ENCODE results near the gene TK2. TPM values are rescaled to one million over a fixed set of nuclear protein-coding genes. Genes with fewer than 3 reads are reported as not detected.

The TK2 gene
- total and polyA plus RNA-seq, 9 of the 15 experiments (the other 6 are each of a cell fraction or from before 2014, with no cell fraction given), result 1.1 to 10.2 (median 5.3) TPM

DNA sequence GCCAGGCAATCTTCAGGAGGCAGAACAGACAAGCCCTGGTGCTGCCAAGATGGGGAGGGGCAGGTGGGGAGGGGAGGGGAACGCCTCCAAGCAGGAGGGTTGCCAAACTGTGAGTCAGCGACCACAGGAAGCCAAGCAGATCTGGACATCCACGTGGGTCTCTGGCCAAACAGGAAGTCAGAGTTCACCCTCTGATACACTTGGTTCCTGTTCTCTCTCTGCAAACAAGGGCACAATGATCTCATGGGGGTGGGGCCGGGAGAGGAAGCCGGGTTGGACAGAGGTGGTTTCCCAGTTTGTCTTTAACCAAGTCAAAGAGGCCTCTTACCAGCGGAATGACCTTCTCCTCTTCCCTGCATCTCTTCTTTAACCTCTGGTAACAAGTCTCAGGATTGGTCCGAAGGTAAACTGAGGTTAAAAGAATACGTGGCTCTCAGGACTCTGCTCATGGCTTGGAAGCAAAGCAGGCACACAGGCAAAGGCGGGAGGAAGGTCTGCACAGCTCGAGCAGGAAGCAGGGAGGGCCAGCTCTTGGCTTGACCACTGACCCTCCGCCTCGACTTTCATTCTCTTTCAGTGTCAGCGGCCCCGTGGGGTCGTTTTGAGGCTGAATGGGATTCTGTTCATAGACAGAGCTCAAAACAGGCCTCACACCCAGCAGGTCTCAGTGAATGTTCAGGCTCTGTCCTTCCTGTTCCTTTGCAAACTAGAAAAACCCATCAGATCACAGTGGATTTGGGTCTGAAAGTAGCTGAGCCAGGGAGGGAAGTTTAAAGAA is 32.9 kb downstream of the TK2 start (continued):
- TF ChIP-seq ZSCAN32 (CRISPR knock-in tag; IDR thresholded peaks at IDR 0.05) (no peak), PRDM10 (IDR thresholded peaks at IDR 0.05; ENCODE audit: partially characterized antibody) (no peak), RCOR1 (IDR thresholded peaks at IDR 0.05; ENCODE audit: borderline replicate concordance in 1 of 2, low read depth in 2 of 2, low read length in 2 of 2) (peak in 1 of 2 experiments; percentile 70; a peak in 2 of 4 replicates), MYC (IDR thresholded peaks at IDR 0.05; ENCODE audit: low read depth, low read length) (peak; percentile 98), MYC (CRISPR knock-in tag; IDR thresholded peaks at IDR 0.05; ENCODE audit: borderline replicate concordance, low read depth) (no peak), NEUROD1 (IDR thresholded peaks at IDR 0.05; ENCODE audit: borderline replicate concordance, low read depth, low read length, partially characterized antibody) (peak; percentile 59), RBBP5 (IDR thresholded peaks at IDR 0.05; ENCODE audit: borderline replicate concordance, insufficient read depth, low read length, poor library complexity, severe bottlenecking) (no peak), CBX3 (IDR thresholded peaks at IDR 0.05; ENCODE audit: borderline replicate concordance in 1 of 2, low read length in 2 of 2) (no peak), BRCA1 (IDR thresholded peaks at IDR 0.05) (no peak), BRCA1 (CRISPR knock-in tag; IDR thresholded peaks at IDR 0.05) (no peak), SETDB1 (IDR thresholded peaks at IDR 0.05; ENCODE audit: low read length) (no peak), E2F3 (CRISPR knock-in tag; IDR thresholded peaks at IDR 0.05) (no peak), SNIP1 (IDR thresholded peaks at IDR 0.05; ENCODE audit: low read depth) (no peak), MEIS2 (IDR thresholded peaks at IDR 0.05; ENCODE audit: partially characterized antibody) (no peak), KAT7 (CRISPR knock-in tag; IDR thresholded peaks at IDR 0.05; ENCODE audit: borderline replicate concordance) (no peak), CEBPG (CRISPR knock-in tag; IDR thresholded peaks at IDR 0.05) (no peak), CEBPG (tag; conservative IDR thresholded peaks at IDR 0.05 in 1 of 2, IDR thresholded peaks at IDR 0.05 in 1 of 2) (0 out of 4 replicates have a peak, but pooled peaks of 1 of the 2 experiments have one; percentile 8), ZNF263 (CRISPR knock-in tag; IDR thresholded peaks at IDR 0.05; ENCODE audit: borderline replicate concordance) (no peak), BDP1 (IDR thresholded peaks at IDR 0.05; ENCODE audit: insufficient read depth, insufficient read length) (no peak), CBX1 (IDR thresholded peaks at IDR 0.05; ENCODE audit: low read depth) (no peak)
- TF ChIP-seq, protein P1, sequence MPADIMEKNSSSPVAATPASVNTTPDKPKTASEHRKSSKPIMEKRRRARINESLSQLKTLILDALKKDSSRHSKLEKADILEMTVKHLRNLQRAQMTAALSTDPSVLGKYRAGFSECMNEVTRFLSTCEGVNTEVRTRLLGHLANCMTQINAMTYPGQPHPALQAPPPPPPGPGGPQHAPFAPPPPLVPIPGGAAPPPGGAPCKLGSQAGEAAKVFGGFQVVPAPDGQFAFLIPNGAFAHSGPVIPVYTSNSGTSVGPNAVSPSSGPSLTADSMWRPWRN (IDR thresholded peaks at IDR 0.05; ENCODE audit: low read depth), result peak; percentile 80
- TF ChIP-seq, protein P2, sequence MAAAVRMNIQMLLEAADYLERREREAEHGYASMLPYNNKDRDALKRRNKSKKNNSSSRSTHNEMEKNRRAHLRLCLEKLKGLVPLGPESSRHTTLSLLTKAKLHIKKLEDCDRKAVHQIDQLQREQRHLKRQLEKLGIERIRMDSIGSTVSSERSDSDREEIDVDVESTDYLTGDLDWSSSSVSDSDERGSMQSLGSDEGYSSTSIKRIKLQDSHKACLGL (CRISPR knock-in tag; IDR thresholded peaks at IDR 0.05; ENCODE audit: borderline replicate concordance, poor library complexity, severe bottlenecking), result no peak
- TF ChIP-seq, protein P3, sequence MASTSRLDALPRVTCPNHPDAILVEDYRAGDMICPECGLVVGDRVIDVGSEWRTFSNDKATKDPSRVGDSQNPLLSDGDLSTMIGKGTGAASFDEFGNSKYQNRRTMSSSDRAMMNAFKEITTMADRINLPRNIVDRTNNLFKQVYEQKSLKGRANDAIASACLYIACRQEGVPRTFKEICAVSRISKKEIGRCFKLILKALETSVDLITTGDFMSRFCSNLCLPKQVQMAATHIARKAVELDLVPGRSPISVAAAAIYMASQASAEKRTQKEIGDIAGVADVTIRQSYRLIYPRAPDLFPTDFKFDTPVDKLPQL (IDR thresholded peaks at IDR 0.05; ENCODE audit: extremely low read depth, insufficient read length), result peak; percentile 46
